Fibroblast of villous mesenchyme (primary cell): Measurements from ENCODE around the gene CAMKMT. TPM values are rescaled to one million over a fixed set of nuclear protein-coding genes. Genes with fewer than 3 reads are reported as not detected.
A peak's percentile ranks its signal among the peaks of the same experiment; 100 is the strongest.
"Not testable (repeated sequence)": the region's sequence is repeated elsewhere in the genome, so short reads cannot be mapped to it uniquely, and the experiment has no call there.

Experiments
- DNase-seq: peaks from one replicate; pipeline ENCODE4 v3.0.0-alpha.2; 2010; ENCODE audit warnings: low read depth
- H3K4me3 ChIP-seq: 2 replicates; pipeline ENCODE4 v1.5.1; 2011; ENCODE audit warnings: low read depth, mild to moderate bottlenecking, low read length
- CTCF ChIP-seq: IDR thresholded peaks from 2 replicates; pipeline ENCODE4 v1.5.1; 2012; ENCODE audit warnings: low read depth, mild to moderate bottlenecking, low read length; ENCODE audit not compliant: insufficient read depth
- total RNA-seq: library from RNA; depleted of rRNA; stranded (reverse); fragments of >200 nt; gene quantifications from 2 replicates; pipeline ENCODE4 v1.2.3, GENCODE V29; 2012

CAMKMT gene
- total RNA-seq, 1 donor = 9.9 TPM

- DNase-seq = no peak
- no peak for TF ChIP-seq CTCF
Measured at GRCh38 chr2:44579837-44580230, 218.1 kb downstream of the CAMKMT start.

DNA sequence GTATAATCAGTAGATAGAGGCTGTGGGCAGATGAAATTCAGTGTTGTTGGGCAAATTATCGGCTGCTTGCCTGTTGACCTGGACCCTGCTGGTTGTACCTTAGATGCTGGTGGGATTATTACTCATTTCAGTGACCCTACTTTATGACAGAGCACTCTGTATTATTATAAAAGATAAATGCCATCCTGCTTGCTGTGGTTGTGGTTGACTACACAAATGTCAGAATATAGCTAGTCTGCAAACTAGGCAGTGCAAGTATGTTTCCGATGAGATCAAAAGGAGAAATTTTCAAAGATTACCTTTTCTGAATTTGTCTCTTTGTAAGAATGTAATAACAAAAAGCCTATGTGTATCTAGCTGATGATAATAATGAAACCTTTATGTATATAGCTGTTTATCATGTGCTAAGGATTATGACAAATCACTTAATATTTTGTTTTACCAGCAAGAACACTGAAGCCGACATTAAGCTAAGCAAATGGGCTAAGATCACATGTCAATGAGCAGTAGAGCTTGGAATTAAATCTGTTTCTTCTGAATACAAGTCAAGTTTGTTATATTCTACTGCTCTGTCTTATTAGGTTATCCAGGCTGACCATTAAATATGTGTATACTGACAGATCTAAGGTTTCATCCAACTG is 219.2 kb downstream of the CAMKMT start:
- no peak for TF ChIP-seq CTCF
- no peak for DNase-seq
- H3K4me3 ChIP-seq = no peak overlapping the region

More at GRCh38 chr2:44579837-44580230, 218.1 kb downstream of the CAMKMT start:
- H3K4me3 ChIP-seq = no peak overlapping the region

- TF ChIP-seq CTCF = no peak
- peak; percentile 42 for DNase-seq
- no peak overlapping the region for H3K4me3 ChIP-seq
Measured at GRCh38 chr2:44582363-44583008, 220.7 kb downstream of the CAMKMT start.

DNA sequence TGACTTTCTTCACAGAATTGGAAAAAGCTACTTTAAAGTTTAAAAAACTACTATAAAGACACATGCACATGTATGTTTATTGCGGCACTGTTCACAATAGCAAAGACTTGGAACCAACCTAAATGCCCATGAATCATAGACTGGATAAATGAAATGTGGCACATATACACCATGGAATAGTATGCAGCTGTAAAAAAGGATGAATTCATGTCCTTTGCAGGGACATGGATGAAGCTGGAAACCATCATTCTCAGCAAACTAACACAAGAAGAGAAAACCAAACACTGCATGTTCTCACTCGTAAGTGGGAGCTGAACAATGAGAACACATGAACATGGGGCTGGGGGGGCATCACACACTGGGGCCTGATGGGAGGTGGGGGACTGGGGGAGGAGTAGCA is 233.9 kb downstream of the CAMKMT start:
- not testable (repeated sequence) for DNase-seq, H3K4me3 ChIP-seq

- DNase-seq = no peak
- TF ChIP-seq CTCF = no peak
- no peak overlapping the region for H3K4me3 ChIP-seq
Measured at GRCh38 chr2:44596537-44597320, 235.0 kb downstream of the CAMKMT start.

- no peak for TF ChIP-seq CTCF
- no peak overlapping the region for H3K4me3 ChIP-seq
- no peak for DNase-seq
Measured at GRCh38 chr2:44598330-44599119, 236.8 kb downstream of the CAMKMT start.
